ENCODE data around the gene ROS1.
"Not testable (repeated sequence)": the region's sequence is repeated elsewhere in the genome, so short reads cannot be mapped to it uniquely, and the experiment has no call there.

ROS1 gene

GRCh38 chr6:117425431-117426153 lies at the start of gene ROS1:
ROS1 (minus strand) TSS chr6:117425942; CDS start chr6:117425656, 286 bp downstream.
- H3K27ac ChIP-seq (ENCODE audit: low read depth in 2 of 2, low read length in 2 of 2): peak within 1 kb of the TSS; percentile 14 to 52
- H3K4me3 ChIP-seq (ENCODE audit: low read length in 2 of 2): peak within 1 kb of the TSS; percentile 11 to 62
- no peak within 1 kb of the TSS for H3K9ac ChIP-seq (ENCODE audit: low read depth in 1 of 2, low read length in 2 of 2)

GRCh38 chr6:117473401-117473800 lies 47.7 kb upstream of the ROS1 start:
- Histone ChIP-seq H3K4me1 (ENCODE audit: control insufficient read depth in 2 of 2, insufficient read depth in 2 of 2, low read length in 2 of 2) (peaks cover 2% of the 10 kb centered on the region in 2 donors), H3K9ac (ENCODE audit: low read depth in 1 of 2, low read length in 2 of 2) (no peak overlapping the region), H3K4me3 (ENCODE audit: low read length in 2 of 2) (no peak overlapping the region), H3K36me3 (ENCODE audit: control insufficient read depth in 2 of 2, insufficient read depth in 2 of 2, low read length in 2 of 2) (no peaks in the 10 kb centered on the region), H3K27ac (ENCODE audit: low read depth in 2 of 2, low read length in 2 of 2) (no peak overlapping the region), H3K27me3 (ENCODE audit: control insufficient read depth in 2 of 2, insufficient read depth in 2 of 2, low read length in 2 of 2) (no peaks in the 10 kb centered on the region), H3K9me3 (ENCODE audit: control insufficient read depth in 2 of 2, low read length in 2 of 2) (no peaks in the 10 kb centered on the region)

More at GRCh38 chr6:117425431-117426153, at the start of gene ROS1:
- peaks cover 0 to 7% of the 10 kb centered on the region in 2 donors for H3K4me1 ChIP-seq (ENCODE audit: control insufficient read depth in 2 of 2, insufficient read depth in 2 of 2, low read length in 2 of 2)
- H3K27me3 ChIP-seq (ENCODE audit: control insufficient read depth in 2 of 2, insufficient read depth in 2 of 2, low read length in 2 of 2): no peaks in the 10 kb centered on the region
- H3K9me3 ChIP-seq (ENCODE audit: control insufficient read depth in 2 of 2, low read length in 2 of 2): no peaks in the 10 kb centered on the region
- no peaks in the 10 kb centered on the region for H3K36me3 ChIP-seq (ENCODE audit: control insufficient read depth in 2 of 2, insufficient read depth in 2 of 2, low read length in 2 of 2)

DNA sequence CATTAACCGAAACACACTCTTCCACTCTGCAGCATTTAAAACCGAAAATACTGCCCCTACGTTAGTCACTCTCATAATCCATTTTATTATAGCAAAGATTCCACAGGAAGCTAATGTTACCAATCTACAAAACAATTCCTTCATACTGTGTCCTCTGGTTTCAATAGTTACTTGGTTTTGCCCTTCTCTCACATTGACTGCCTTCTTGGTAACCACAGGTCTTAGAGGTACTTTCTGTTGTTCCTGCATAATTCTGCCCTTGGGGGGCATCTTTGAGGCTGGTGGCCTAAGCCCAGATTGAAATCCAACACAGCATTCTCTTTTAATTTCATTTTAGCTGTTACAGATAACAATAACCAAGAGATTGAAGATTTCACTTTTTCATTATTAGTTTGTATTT lies 46.9 kb upstream of the ROS1 start:
- Histone ChIP-seq H3K27me3 (ENCODE audit: control insufficient read depth in 2 of 2, insufficient read depth in 2 of 2, low read length in 2 of 2) (no peaks in the 10 kb centered on the region), H3K4me3 (ENCODE audit: low read length in 2 of 2) (no peak overlapping the region)

GRCh38 chr6:117469791-117470190 lies 44.0 kb upstream of the ROS1 start:
- H3K4me1 ChIP-seq (ENCODE audit: control insufficient read depth in 2 of 2, insufficient read depth in 2 of 2, low read length in 2 of 2): no peaks in the 10 kb centered on the region
- H3K4me3 ChIP-seq (ENCODE audit: low read length in 2 of 2): no peak overlapping the region
- H3K36me3 ChIP-seq (ENCODE audit: control insufficient read depth in 2 of 2, insufficient read depth in 2 of 2, low read length in 2 of 2): no peaks in the 10 kb centered on the region
- H3K27ac ChIP-seq (ENCODE audit: low read depth in 2 of 2, low read length in 2 of 2): no peak overlapping the region
- no peaks in the 10 kb centered on the region for H3K9me3 ChIP-seq (ENCODE audit: control insufficient read depth in 2 of 2, low read length in 2 of 2)
- no peaks in the 10 kb centered on the region for H3K27me3 ChIP-seq (ENCODE audit: control insufficient read depth in 2 of 2, insufficient read depth in 2 of 2, low read length in 2 of 2)
- no peak overlapping the region for H3K9ac ChIP-seq (ENCODE audit: low read depth in 1 of 2, low read length in 2 of 2)

More for the DNA sequence above, 46.9 kb upstream of the ROS1 start:
- no peaks in the 10 kb centered on the region for H3K36me3 ChIP-seq (ENCODE audit: control insufficient read depth in 2 of 2, insufficient read depth in 2 of 2, low read length in 2 of 2)
- no peaks in the 10 kb centered on the region for H3K4me1 ChIP-seq (ENCODE audit: control insufficient read depth in 2 of 2, insufficient read depth in 2 of 2, low read length in 2 of 2)
- H3K9me3 ChIP-seq (ENCODE audit: control insufficient read depth in 2 of 2, low read length in 2 of 2): no peaks in the 10 kb centered on the region
- H3K9ac ChIP-seq (ENCODE audit: low read depth in 1 of 2, low read length in 2 of 2): no peak overlapping the region
- no peak overlapping the region for H3K27ac ChIP-seq (ENCODE audit: low read depth in 2 of 2, low read length in 2 of 2)

GRCh38 chr6:117469356-117469755 lies 43.6 kb upstream of the ROS1 start:
- Histone ChIP-seq H3K4me1 (ENCODE audit: control insufficient read depth in 2 of 2, insufficient read depth in 2 of 2, low read length in 2 of 2) (no peaks in the 10 kb centered on the region), H3K9ac (ENCODE audit: low read depth in 1 of 2, low read length in 2 of 2) (no peak overlapping the region), H3K9me3 (ENCODE audit: control insufficient read depth in 2 of 2, low read length in 2 of 2) (no peaks in the 10 kb centered on the region), H3K36me3 (ENCODE audit: control insufficient read depth in 2 of 2, insufficient read depth in 2 of 2, low read length in 2 of 2) (no peaks in the 10 kb centered on the region), H3K4me3 (ENCODE audit: low read length in 2 of 2) (no peak overlapping the region), H3K27me3 (ENCODE audit: control insufficient read depth in 2 of 2, insufficient read depth in 2 of 2, low read length in 2 of 2) (no peaks in the 10 kb centered on the region), H3K27ac (ENCODE audit: low read depth in 2 of 2, low read length in 2 of 2) (no peak overlapping the region)

DNA sequence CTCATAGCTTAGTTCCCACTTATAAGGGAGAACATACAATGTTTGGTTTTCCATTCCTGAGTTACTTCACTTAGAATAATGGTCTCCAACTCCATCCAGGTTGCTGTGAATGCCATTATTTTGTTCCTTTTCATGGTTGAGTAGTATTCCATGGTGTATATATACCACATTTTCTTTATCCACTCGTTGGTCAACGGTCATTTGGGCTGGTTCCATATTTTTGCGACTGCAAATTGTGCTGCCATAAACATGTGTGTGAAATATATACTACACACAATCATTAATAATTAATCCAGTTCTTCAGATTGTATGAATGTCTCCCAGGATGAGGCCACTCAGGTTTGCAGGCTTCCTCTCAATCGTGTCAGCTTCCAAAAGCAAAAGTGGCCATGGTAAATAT lies 42.8 kb upstream of the ROS1 start:
- H3K27me3 ChIP-seq (ENCODE audit: control insufficient read depth in 2 of 2, insufficient read depth in 2 of 2, low read length in 2 of 2); H3K4me1 ChIP-seq (ENCODE audit: control insufficient read depth in 2 of 2, insufficient read depth in 2 of 2, low read length in 2 of 2); H3K4me3 ChIP-seq (ENCODE audit: low read length in 2 of 2); H3K27ac ChIP-seq (ENCODE audit: low read depth in 2 of 2, low read length in 2 of 2); H3K9ac ChIP-seq (ENCODE audit: low read depth in 1 of 2, low read length in 2 of 2); H3K36me3 ChIP-seq (ENCODE audit: control insufficient read depth in 2 of 2, insufficient read depth in 2 of 2, low read length in 2 of 2); H3K9me3 ChIP-seq (ENCODE audit: control insufficient read depth in 2 of 2, low read length in 2 of 2): not testable (repeated sequence)

DNA sequence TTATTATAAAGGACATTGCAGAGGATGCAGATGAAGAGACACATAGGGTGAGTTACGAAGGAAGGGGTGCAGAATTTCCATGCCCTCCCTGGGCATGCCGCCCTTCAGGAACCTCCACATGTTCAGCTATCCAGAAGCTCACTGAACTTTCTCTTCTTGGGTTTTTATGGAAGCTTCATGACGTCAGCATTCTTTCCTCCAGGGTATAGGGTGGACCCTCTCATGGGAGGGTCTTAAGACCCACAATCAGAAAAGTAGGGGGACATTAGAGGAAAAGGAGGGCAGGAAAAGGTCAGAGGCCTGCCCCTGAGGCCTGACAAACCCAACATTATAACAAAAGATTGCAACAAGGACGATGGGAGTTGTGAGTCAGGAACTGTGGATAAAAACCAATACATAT lies 42.1 kb upstream of the ROS1 start:
- H3K27me3 ChIP-seq (ENCODE audit: control insufficient read depth in 2 of 2, insufficient read depth in 2 of 2, low read length in 2 of 2): no peaks in the 10 kb centered on the region
- H3K9ac ChIP-seq (ENCODE audit: low read depth in 1 of 2, low read length in 2 of 2): no peak overlapping the region
- H3K4me3 ChIP-seq (ENCODE audit: low read length in 2 of 2): no peak overlapping the region
- H3K9me3 ChIP-seq (ENCODE audit: control insufficient read depth in 2 of 2, low read length in 2 of 2): no peaks in the 10 kb centered on the region
- H3K27ac ChIP-seq (ENCODE audit: low read depth in 2 of 2, low read length in 2 of 2): no peak overlapping the region
- H3K4me1 ChIP-seq (ENCODE audit: control insufficient read depth in 2 of 2, insufficient read depth in 2 of 2, low read length in 2 of 2): no peaks in the 10 kb centered on the region
- no peaks in the 10 kb centered on the region for H3K36me3 ChIP-seq (ENCODE audit: control insufficient read depth in 2 of 2, insufficient read depth in 2 of 2, low read length in 2 of 2)

- Histone ChIP-seq H3K27ac (ENCODE audit: low read depth in 2 of 2, low read length in 2 of 2) (no peak overlapping the region), H3K27me3 (ENCODE audit: control insufficient read depth in 2 of 2, insufficient read depth in 2 of 2, low read length in 2 of 2) (no peaks in the 10 kb centered on the region)
Measured at GRCh38 chr6:117465691-117466090, 39.9 kb upstream of the ROS1 start.

DNA sequence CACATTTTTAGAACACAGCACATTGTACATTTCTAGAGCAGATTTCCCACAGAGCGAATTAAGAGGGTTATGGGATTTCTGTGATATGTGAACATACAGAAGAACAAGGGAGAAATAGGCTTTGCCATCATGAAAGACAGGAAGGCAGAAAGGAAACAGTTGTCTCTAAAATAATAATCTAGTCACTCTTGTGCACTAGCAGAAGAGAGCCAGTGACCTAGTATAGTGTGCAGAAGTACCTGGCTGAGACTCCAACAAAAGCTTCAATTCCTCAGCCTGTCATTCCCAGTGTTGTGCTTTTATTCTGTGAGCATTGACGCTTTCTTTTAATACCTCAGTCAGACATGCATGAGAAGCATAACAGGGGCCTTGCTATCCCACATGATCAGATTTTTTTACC lies 39.0 kb upstream of the ROS1 start:
- Histone ChIP-seq H3K36me3 (ENCODE audit: control insufficient read depth in 2 of 2, insufficient read depth in 2 of 2, low read length in 2 of 2) (no peaks in the 10 kb centered on the region), H3K4me1 (ENCODE audit: control insufficient read depth in 2 of 2, insufficient read depth in 2 of 2, low read length in 2 of 2) (no peaks in the 10 kb centered on the region), H3K9me3 (ENCODE audit: control insufficient read depth in 2 of 2, low read length in 2 of 2) (no peaks in the 10 kb centered on the region), H3K27ac (ENCODE audit: low read depth in 2 of 2, low read length in 2 of 2) (no peak overlapping the region), H3K9ac (ENCODE audit: low read depth in 1 of 2, low read length in 2 of 2) (no peak overlapping the region), H3K4me3 (ENCODE audit: low read length in 2 of 2) (no peak overlapping the region), H3K27me3 (ENCODE audit: control insufficient read depth in 2 of 2, insufficient read depth in 2 of 2, low read length in 2 of 2) (no peaks in the 10 kb centered on the region)

More at GRCh38 chr6:117465691-117466090, 39.9 kb upstream of the ROS1 start:
- Histone ChIP-seq H3K9ac (ENCODE audit: low read depth in 1 of 2, low read length in 2 of 2) (no peak overlapping the region), H3K4me3 (ENCODE audit: low read length in 2 of 2) (no peak overlapping the region), H3K4me1 (ENCODE audit: control insufficient read depth in 2 of 2, insufficient read depth in 2 of 2, low read length in 2 of 2) (no peaks in the 10 kb centered on the region), H3K36me3 (ENCODE audit: control insufficient read depth in 2 of 2, insufficient read depth in 2 of 2, low read length in 2 of 2) (no peaks in the 10 kb centered on the region), H3K9me3 (ENCODE audit: control insufficient read depth in 2 of 2, low read length in 2 of 2) (no peaks in the 10 kb centered on the region)

DNA sequence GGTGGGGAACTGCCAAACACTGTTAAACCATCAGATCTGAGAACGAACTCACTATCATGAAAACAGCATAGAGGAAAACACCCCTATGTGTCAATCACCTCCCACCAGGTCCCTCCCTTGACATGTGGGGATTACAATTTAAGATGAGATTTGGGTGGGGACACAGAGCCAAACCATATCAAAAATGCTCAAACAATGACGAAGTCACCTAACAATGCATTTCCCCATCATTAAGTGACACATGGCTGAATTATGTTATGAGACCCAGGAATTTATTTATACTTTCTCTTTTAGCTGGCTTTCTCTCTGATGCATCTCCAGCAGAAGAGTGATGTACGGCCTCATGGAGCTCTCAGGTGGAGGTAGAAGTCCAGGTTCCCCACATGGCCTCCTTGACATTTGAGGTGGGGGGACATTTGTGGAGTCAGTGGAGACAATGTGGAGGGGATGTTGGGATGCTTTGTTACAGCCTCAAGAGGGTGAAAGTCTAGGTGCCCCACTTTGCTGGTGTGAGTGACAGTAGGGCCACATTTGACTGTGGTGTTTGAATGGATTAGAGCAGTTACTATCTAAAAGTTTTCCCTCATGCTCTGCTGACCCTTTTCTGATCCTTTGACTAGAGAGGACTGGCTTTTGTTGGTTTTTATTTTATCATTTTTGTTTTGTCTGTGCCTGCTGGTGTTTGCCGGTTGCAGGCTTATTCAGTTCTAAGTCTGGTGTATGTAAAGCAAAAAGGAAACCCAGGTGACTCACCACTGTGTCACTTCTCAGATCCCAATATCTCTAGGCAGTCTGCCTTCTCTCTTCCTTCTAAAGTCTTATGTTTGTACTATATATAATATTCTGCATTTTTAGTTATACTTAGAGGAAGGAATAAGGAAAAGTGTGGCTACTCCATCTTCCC lies 38.3 kb upstream of the ROS1 start:
- Histone ChIP-seq H3K4me3 (ENCODE audit: low read length in 2 of 2) (no peak overlapping the region), H3K4me1 (ENCODE audit: control insufficient read depth in 2 of 2, insufficient read depth in 2 of 2, low read length in 2 of 2) (no peaks in the 10 kb centered on the region), H3K27ac (ENCODE audit: low read depth in 2 of 2, low read length in 2 of 2) (no peak overlapping the region), H3K9ac (ENCODE audit: low read depth in 1 of 2, low read length in 2 of 2) (no peak overlapping the region), H3K36me3 (ENCODE audit: control insufficient read depth in 2 of 2, insufficient read depth in 2 of 2, low read length in 2 of 2) (no peaks in the 10 kb centered on the region), H3K9me3 (ENCODE audit: control insufficient read depth in 2 of 2, low read length in 2 of 2) (no peaks in the 10 kb centered on the region), H3K27me3 (ENCODE audit: control insufficient read depth in 2 of 2, insufficient read depth in 2 of 2, low read length in 2 of 2) (no peaks in the 10 kb centered on the region)
